Omental fat pad (tissue), 4 donors: ENCODE results near the gene RNASEH2C. TPM values are rescaled to one million over a fixed set of nuclear protein-coding genes. Genes with fewer than 3 reads are reported as not detected.
"Not testable (repeated sequence)": the region's sequence is repeated elsewhere in the genome, so short reads cannot be mapped to it uniquely, and the experiment has no call there.

Experiments
- ATAC-seq: fragments of 150-250 bp; one replicate; pipeline ENCODE4 v1.9.1; 2016; ENCODE audit warnings: mild to moderate bottlenecking, moderate library complexity; ENCODE audit not compliant: low FRiP score
- DNase-seq: peaks from one replicate; pipeline ENCODE4 v3.0.0-alpha.2; 2019; ENCODE audit warnings: low spot score
- CTCF ChIP-seq, 3 donors: fragments of 450-650 bp; IDR thresholded peaks; one replicate each; pipeline ENCODE4 v1.5.1; 2016 to 2017; ENCODE audit warnings: antibody characterized with exemption in 3 of 3, mild to moderate bottlenecking in 3 of 3, moderate library complexity in 2 of 3
- total RNA-seq, 4 donors: library from RNA; depleted of rRNA; stranded (reverse); fragments of >200 nt; gene quantifications; one replicate each; pipeline ENCODE4 v1.1.0, GENCODE V29; 2016

The RNASEH2C gene
- total RNA-seq = 100 to 1,000 TPM in 3 of 4 donors, 10 to 100 TPM in 1; 89.7 to 192 (median 125) TPM

- DNase-seq = peak; percentile 49
- ATAC-seq = peak; percentile 91
- no peak for TF ChIP-seq CTCF (IDR thresholded peaks at IDR 0.05)
Observed at GRCh38 chr11:65720211-65720934, at the start of gene RNASEH2C. Gene RNASEH2C, minus strand, starts transcription at chr11:65720798. Its CDS starts 40 bp downstream, at chr11:65720758.

- DNase-seq, ATAC-seq: not testable (repeated sequence)
Observed at GRCh38 chr11:65767806-65768205, 47.2 kb upstream of the RNASEH2C start.

- TF ChIP-seq CTCF (IDR thresholded peaks at IDR 0.05) = no peak
- DNase-seq (no peak), ATAC-seq (no peak)
Observed at GRCh38 chr11:65767406-65767805, 46.8 kb upstream of the RNASEH2C start.

GRCh38 chr11:65766535-65766934, 45.9 kb upstream of the RNASEH2C start:
- TF ChIP-seq CTCF (IDR thresholded peaks at IDR 0.05) = no peak
- no peak for ATAC-seq
- no peak for DNase-seq

GRCh38 chr11:65764434-65764833, 43.8 kb upstream of the RNASEH2C start:
- ATAC-seq = no peak
- no peak for TF ChIP-seq CTCF (IDR thresholded peaks at IDR 0.05)
- no peak for DNase-seq

- not testable (repeated sequence) for DNase-seq, ATAC-seq
Observed at GRCh38 chr11:65762816-65763215, 42.2 kb upstream of the RNASEH2C start.

GRCh38 chr11:65762169-65762568, 41.6 kb upstream of the RNASEH2C start:
- DNase-seq, ATAC-seq: not testable (repeated sequence)

GRCh38 chr11:65745049-65745448, 24.5 kb upstream of the RNASEH2C start:
- no peak for ATAC-seq
- TF ChIP-seq CTCF (IDR thresholded peaks at IDR 0.05) = no peak
- no peak for DNase-seq

- TF ChIP-seq CTCF (IDR thresholded peaks at IDR 0.05) = no peak
- DNase-seq (no peak), ATAC-seq (no peak)
Observed at GRCh38 chr11:65744699-65745042, 24.1 kb upstream of the RNASEH2C start.
